ENCODE data around the gene MYOZ2.

GRCh38 chr4:119128148-119128547, 7.5 kb upstream of the MYOZ2 start:
- TF ChIP-seq EZH2 (IDR thresholded peaks at IDR 0.05; ENCODE audit: insufficient read depth, poor library complexity, severe bottlenecking) (no peak), EZH2phosphoT487 (IDR thresholded peaks at IDR 0.05; ENCODE audit: insufficient read depth, low read depth) (no peak)

Measured in GM23248 (cell line).